HS-5 (cell line): ENCODE measurements around the gene CNTN4.

ENCODE experiments used
- DNase-seq: peaks from one replicate; pipeline ENCODE4 v3.0.0-alpha.2; 2012; ENCODE audit warnings: low read depth

CNTN4 gene

GRCh38 chr3:2266606-2267005, 167.9 kb downstream of the CNTN4 start:
- no peak for DNase-seq

GRCh38 chr3:2268779-2269178, 170.1 kb downstream of the CNTN4 start:
- no peak for DNase-seq

GRCh38 chr3:2274526-2274925, 175.9 kb downstream of the CNTN4 start:
- DNase-seq = no peak

- DNase-seq = no peak
Observed at GRCh38 chr3:2283818-2284217, 185.2 kb downstream of the CNTN4 start.

- DNase-seq = no peak
Observed at GRCh38 chr3:2300938-2301337, 202.3 kb downstream of the CNTN4 start.

GRCh38 chr3:2301361-2301760, 202.7 kb downstream of the CNTN4 start:
- no peak for DNase-seq

- no peak for DNase-seq
Observed at GRCh38 chr3:2303566-2303965, 204.9 kb downstream of the CNTN4 start.

- DNase-seq = no peak
Observed at GRCh38 chr3:2311022-2311421, 212.4 kb downstream of the CNTN4 start.

- DNase-seq = no peak
Observed at GRCh38 chr3:2317521-2317920, 218.9 kb downstream of the CNTN4 start.

GRCh38 chr3:2334921-2335320, 236.3 kb downstream of the CNTN4 start:
- no peak for DNase-seq

GRCh38 chr3:2343031-2343682, 244.5 kb downstream of the CNTN4 start:
- no peak for DNase-seq

GRCh38 chr3:2352134-2352762, 253.6 kb downstream of the CNTN4 start:
- DNase-seq = no peak

GRCh38 chr3:2354702-2355101, 256.0 kb downstream of the CNTN4 start:
- DNase-seq = no peak

- no peak for DNase-seq
Observed at GRCh38 chr3:2356298-2356950, 257.8 kb downstream of the CNTN4 start.

GRCh38 chr3:2360815-2361214, 262.1 kb downstream of the CNTN4 start:
- no peak for DNase-seq

- DNase-seq = no peak
Observed at GRCh38 chr3:2362122-2362521, 263.5 kb downstream of the CNTN4 start.

GRCh38 chr3:2363854-2364253, 265.2 kb downstream of the CNTN4 start:
- no peak for DNase-seq

- no peak for DNase-seq
Observed at GRCh38 chr3:2370317-2370716, 271.7 kb downstream of the CNTN4 start.

- no peak for DNase-seq
Observed at GRCh38 chr3:2372306-2372705, 273.6 kb downstream of the CNTN4 start.

GRCh38 chr3:2375376-2375775, 276.7 kb downstream of the CNTN4 start:
- DNase-seq = no peak

- no peak for DNase-seq
Observed at GRCh38 chr3:2377281-2377680, 278.6 kb downstream of the CNTN4 start.

- DNase-seq = no peak
Observed at GRCh38 chr3:2390926-2391532, 292.4 kb downstream of the CNTN4 start.

- DNase-seq = no peak
Observed at GRCh38 chr3:2391896-2392295, 293.2 kb downstream of the CNTN4 start.
